GM12878 (cell line): ENCODE measurements around the gene LMTK2. TPM values are rescaled to one million over a fixed set of nuclear protein-coding genes. Genes with fewer than 3 reads are reported as not detected.

Source experiments
- ATAC-seq: fragments of 200-7000 bp; cut with Tn5 transposase; 3 replicates; pipeline ENCODE4 v1.9.1; 2020; ENCODE audit warnings: mild to moderate bottlenecking, moderate library complexity
- BruUV-seq: library from RNA; stranded (reverse); fragments of 400-500 nt; replicated peaks from 2 replicates; lab custom pipeline; 2021; lab: Mats Ljungman, UMichigan
- CTCF ChIA-PET: fragments of 300-600 bp; sonication (Branson Sonifier 250); formaldehyde crosslinking; extraction: SDS; loops from one replicate; lab custom pipeline; 2021; ENCODE audit warnings: inconsistent platforms; lab: Yijun Ruan, JAX
- POLR2A ChIA-PET: fragments of 350-600 bp; formaldehyde crosslinking; extraction: SDS; loops from one replicate; lab custom pipeline; 2021; ENCODE audit warnings: inconsistent platforms; lab: Charles Lee
- RAD21 ChIA-PET: fragments of 300-600 bp; sonication (Branson Sonifier 250); formaldehyde crosslinking; loops from one replicate; lab custom pipeline; 2023; ENCODE audit warnings: antibody characterized with exemption; ENCODE audit not compliant: unreplicated experiment; lab: Charles Lee
- SMC1A ChIA-PET: fragments of 300-600 bp; sonication (Branson Sonifier 250); formaldehyde crosslinking; loops from one replicate; lab custom pipeline; 2023; ENCODE audit not compliant: unreplicated experiment, uncharacterized antibody; lab: Charles Lee
- DNase-seq: peaks from one replicate; pipeline ENCODE4 v3.0.0-alpha.2; 2011; ENCODE audit warnings: low read depth, low spot score
- FAIRE-seq: peaks from 3 replicates; lab custom pipeline; 2011; peaks lifted over from hg19 to GRCh38; lab: Jason Lieb, UNC
- H2AFZ ChIP-seq: 2 replicates; pipeline ENCODE4 v1.6.0; 2011; ENCODE audit warnings: low read depth, low read length, control low read depth; ENCODE audit not compliant: control insufficient read depth
- H3K27ac ChIP-seq: 2 replicates; pipeline ENCODE4 v1.5.1; 2011; ENCODE audit warnings: control low read depth; ENCODE audit not compliant: control insufficient read depth, insufficient read depth
- H3K27me3 ChIP-seq, 2 experiments: replicated peaks in 1 of 2; 2 replicates each; pipeline versions ENCODE4 v1.6.0 to v1.6.1; 2011; ENCODE audit warnings: low read length in 1 of 2; ENCODE audit not compliant: control insufficient read depth in 2 of 2, insufficient read depth in 2 of 2
- H3K36me3 ChIP-seq, 2 experiments: 2 replicates each; pipeline ENCODE4 v1.5.1; 2011; ENCODE audit warnings: low read length in 1 of 2; ENCODE audit not compliant: control insufficient read depth in 2 of 2, insufficient read depth in 2 of 2
- H3K4me1 ChIP-seq: 2 replicates; pipeline ENCODE4 v1.6.1; 2011; ENCODE audit warnings: mild to moderate bottlenecking, low read length, moderate library complexity, mixed read lengths; ENCODE audit not compliant: control insufficient read depth, insufficient read depth
- H3K4me2 ChIP-seq: 2 replicates; pipeline ENCODE4 v1.6.0; 2011; ENCODE audit warnings: control low read depth; ENCODE audit not compliant: control insufficient read depth, insufficient read depth
- H3K4me3 ChIP-seq: fragments of 200-600 bp; sonication (generic); 2 replicates; pipeline ENCODE4 v1.5.1; 2016
- H3K79me2 ChIP-seq: 2 replicates; pipeline ENCODE4 v1.6.0; 2011; ENCODE audit warnings: low read length; ENCODE audit not compliant: control insufficient read depth, insufficient read depth
- H3K9ac ChIP-seq: 2 replicates; pipeline ENCODE4 v1.8.0; 2011; ENCODE audit warnings: low read length, control low read depth, mixed read lengths; ENCODE audit not compliant: control insufficient read depth, insufficient read depth
- H3K9me3 ChIP-seq: replicated peaks from 3 replicates; pipeline ENCODE4 v1.5.1; 2011; ENCODE audit warnings: mild to moderate bottlenecking, low read length; ENCODE audit not compliant: control insufficient read depth, insufficient read depth
- H4K20me1 ChIP-seq: 2 replicates; pipeline ENCODE4 v1.6.0; 2011; ENCODE audit not compliant: control insufficient read depth, insufficient read depth
- CHD2 ChIP-seq: IDR thresholded peaks from 2 replicates; pipeline ENCODE4 v1.6.1; 2011; ENCODE audit warnings: low read depth, low read length, improper control_type of control experiment, borderline replicate concordance
- E2F4 ChIP-seq: IDR thresholded peaks from 2 replicates; pipeline ENCODE4 v1.6.1; 2012; ENCODE audit warnings: low read depth, low read length, improper control_type of control experiment
- EGR1 ChIP-seq, 2 experiments: IDR thresholded peaks; 1 replicate in 1 of 2; 2 replicates in 1 of 2; pipeline ENCODE4 v1.6.1; 2011 to 2012; ENCODE audit warnings: low read depth in 2 of 2, low read length in 2 of 2, borderline replicate concordance in 1 of 2, mild to moderate bottlenecking in 1 of 2, moderate library complexity in 1 of 2
- EZH2 ChIP-seq: IDR thresholded peaks from 2 replicates; pipeline ENCODE4 v1.6.1; 2012; ENCODE audit warnings: low read depth, mild to moderate bottlenecking, control low read depth, inconsistent platforms, low read length, borderline replicate concordance; ENCODE audit not compliant: control insufficient read depth
- KAT2A ChIP-seq: conservative IDR thresholded peaks from 2 replicates; pipeline ENCODE4 v1.6.1; 2011; ENCODE audit warnings: low read depth, low read length; ENCODE audit not compliant: control insufficient read depth
- MEF2A ChIP-seq: IDR thresholded peaks from 2 replicates; pipeline ENCODE4 v1.6.1; 2011; ENCODE audit warnings: low read depth, mild to moderate bottlenecking, low read length, moderate library complexity; ENCODE audit not compliant: insufficient read depth
- MYB ChIP-seq: fragments of 150-350 bp; IDR thresholded peaks from 2 replicates; pipeline ENCODE4 v1.6.1; 2014; ENCODE audit warnings: mild to moderate bottlenecking, low read depth, low read length, borderline replicate concordance
- NKRF ChIP-seq: fragments of 450-650 bp; conservative IDR thresholded peaks from 2 replicates; pipeline ENCODE4 v1.6.1; 2017; ENCODE audit warnings: mild to moderate bottlenecking, moderate library complexity
- NRF1 ChIP-seq: conservative IDR thresholded peaks from 2 replicates; pipeline ENCODE4 v1.6.1; 2011; ENCODE audit warnings: mild to moderate bottlenecking, low read depth, low read length, improper control_type of control experiment
- RBBP5 ChIP-seq: fragments of 200-600 bp; sonication (generic); conservative IDR thresholded peaks from 2 replicates; pipeline ENCODE4 v1.6.1; 2016
- SUZ12 ChIP-seq: fragments of 200-600 bp; sonication (generic); IDR thresholded peaks from one replicate; pipeline ENCODE4 v1.6.1; 2018; ENCODE audit warnings: antibody characterized with exemption, mild to moderate bottlenecking; ENCODE audit not compliant: unreplicated experiment
- ZSCAN29 ChIP-seq: fragments of 450-650 bp; IDR thresholded peaks from 2 replicates; pipeline ENCODE4 v1.6.1; 2017; ENCODE audit warnings: mild to moderate bottlenecking, moderate library complexity
- WGBS: methylation state at CpG from one replicate; pipeline ENCODE4 v1.1.6; 2016; ENCODE audit warnings: low lambda C conversion rate; ENCODE audit not compliant: insufficient replicate concordance, insufficient coverage; ENCODE audit errors: missing lambda C conversion rate; 5-methylcytosine and 5-hydroxymethylcytosine counted together
- in situ Hi-C: fragments of 300-500 bp; cut with MboI; formaldehyde crosslinking; loops from 9 replicates; pipeline ENCODE4 v1.14.3; 2018; ENCODE audit warnings: mixed read lengths
- intact Hi-C: fragments of 100-400 bp; cut with micrococcal nuclease; formaldehyde crosslinking; loops from one replicate; pipeline ENCODE4 v1.14.2; 2022; ENCODE audit not compliant: unreplicated experiment
- polyA plus RNA-seq, 11 experiments: library from polyadenylated mRNA; depleted of rRNA in 4 of 11; unstranded in 6 of 11; stranded (reverse) in 5 of 11; fragments of >200 nt; fragmentation: Nextera tagmentation in 4 of 11; fragmentation: Illumina TruSeq in 1 of 11; extraction: Ambion mirVana in 4 of 11; extraction: Trizol in 1 of 11; gene quantifications; 1 replicate in 1 of 11; 2 replicates in 10 of 11; pipeline versions ENCODE4 v1.2.1 to v1.2.3, GENCODE V29; 2011 to 2016; ENCODE audit warnings: inconsistent platforms in 2 of 11, missing spikeins in 2 of 11, low read depth in 1 of 11
- total RNA-seq, 4 experiments: library from RNA; depleted of rRNA in 3 of 4; stranded (reverse); fragments of >200 nt in 3 of 4; fragmentation: Illumina TruSeq in 1 of 4; extraction: Trizol in 1 of 4; gene quantifications; 2 replicates each; pipeline versions ENCODE4 v1.2.1 to v1.2.3, GENCODE V29; 2013 to 2021

The LMTK2 gene
- total and polyA plus RNA-seq, 10 of the 15 experiments (the other 5 are each of a cell fraction or from before 2014, with no cell fraction given): 0.68 to 8.7 (median 4.6) TPM

GRCh38 chr7:98213296-98213887 lies 106.7 kb downstream of the LMTK2 start:
- FAIRE-seq: no peak
- peak; percentile 11; the same call in 2 of the 3 replicates for ATAC-seq
- BruUV-seq: no TSS peak

GRCh38 chr7:98213888-98214810 lies 107.5 kb downstream of the LMTK2 start:
- WGBS: 80% methylated on average over 25 of the region's 25 CpGs
- Histone ChIP-seq H3K9me3 (no peaks in the 10 kb centered on the region), H3K4me2 (no peak overlapping the region), H3K79me2 (no peaks in the 10 kb centered on the region), H3K27ac (no peak overlapping the region), H3K36me3 (no peaks in the 10 kb centered on the region), H3K4me1 (peaks cover 11% of the 10 kb centered on the region), H3K9ac (no peak overlapping the region), H3K4me3 (no peak overlapping the region), H2AFZ (no peak overlapping the region), H4K20me1 (no peaks in the 10 kb centered on the region), H3K27me3 (no peaks in the 10 kb centered on the region)
- in situ Hi-C loops: no loop called here
- no TSS peak for BruUV-seq
- peak; percentile 6; the same call in 1 of the 3 replicates for ATAC-seq
- intact Hi-C loops: no loop called here
- DNase-seq: no peak
- ChIA-PET POLR2A (no interaction called here), RAD21 (interaction anchor here (0.6 kb wide), 1 partner anchor 614 kb away, joined by 3 read pairs; no protein-coding TSS in a partner anchor), SMC1A (no interaction called here), CTCF (no interaction called here)
- FAIRE-seq: no peak
- TF ChIP-seq EZH2: no peak
- no peak for TF ChIP-seq NRF1
- no peak for TF ChIP-seq MYB
- no peak for TF ChIP-seq EGR1 (IDR thresholded peaks at IDR 0.05; ENCODE audit: borderline replicate concordance in 1 of 2, low read depth in 2 of 2, low read length in 2 of 2)
- TF ChIP-seq RBBP5: no peak
- no peak for TF ChIP-seq NKRF
- TF ChIP-seq E2F4: no peak
- no peak for TF ChIP-seq SUZ12
- TF ChIP-seq KAT2A: no peak

More at GRCh38 chr7:98213296-98213887, 106.7 kb downstream of the LMTK2 start:
- 41% methylated on average over 7 of the region's 8 CpGs for WGBS
- Histone ChIP-seq H3K4me3 (no peak overlapping the region), H3K36me3 (no peaks in the 10 kb centered on the region), H3K4me1 (peaks cover 7% of the 10 kb centered on the region), H3K79me2 (no peaks in the 10 kb centered on the region), H3K9ac (no peak overlapping the region), H4K20me1 (no peaks in the 10 kb centered on the region), H3K9me3 (no peaks in the 10 kb centered on the region), H3K4me2 (no peak overlapping the region), H3K27ac (no peak overlapping the region), H3K27me3 (no peaks in the 10 kb centered on the region), H2AFZ (no peak overlapping the region)
- TF ChIP-seq ZSCAN29 (no peak), CHD2 (no peak), MEF2A (no peak)
- ChIA-PET RAD21 (interaction anchor here (0.6 kb wide), 1 partner anchor 614 kb away, joined by 3 read pairs; no protein-coding TSS in a partner anchor), POLR2A (no interaction called here), CTCF (no interaction called here), SMC1A (no interaction called here)
- no peak for DNase-seq
- in situ Hi-C loops: no loop called here
- intact Hi-C loops: no loop called here
